ENCODE measurements around the gene AURKAIP1. TPM values are rescaled to one million over a fixed set of nuclear protein-coding genes. Genes with fewer than 3 reads are reported as not detected.

The AURKAIP1 gene
- polyA plus RNA-seq, 2 donors: 155 to 158 TPM

GRCh38 chr1:1349256-1350012, 25.6 kb downstream of the AURKAIP1 start, which contains the start of gene DVL1:
Gene DVL1 (minus strand): TSS chr1:1349418. CDS start chr1:1349065, 353 bp downstream.
- H3K4me1 ChIP-seq (ENCODE audit: control insufficient read depth in 2 of 2, insufficient read depth in 2 of 2, low read length in 1 of 2): peaks cover 29 to 44% of the 10 kb centered on the region in 2 donors
- peaks cover 0 to 1% of the 10 kb centered on the region in 2 donors for H3K36me3 ChIP-seq (ENCODE audit: control insufficient read depth in 2 of 2, insufficient read depth in 2 of 2, low read length in 1 of 2)
- 1% methylated on average over 86 to 121 of the region's 122 CpGs for WGBS, 2 donors

GRCh38 chr1:1348420-1349255, 26.4 kb downstream of the AURKAIP1 start:
- H3K27ac ChIP-seq (ENCODE audit: low read depth in 2 of 2, low read length in 1 of 2): peak overlapping the region; percentile 88 to 97
- H3K27me3 ChIP-seq (ENCODE audit: control insufficient read depth in 1 of 2, insufficient read depth in 2 of 2, low read length in 2 of 2): peaks cover 0 to 3% of the 10 kb centered on the region in 2 donors
- peak overlapping the region; percentile 85 to 96 for H3K4me3 ChIP-seq (ENCODE audit: low read depth in 1 of 2, low read length in 2 of 2)
- no peaks in the 10 kb centered on the region for H3K9me3 ChIP-seq (ENCODE audit: control insufficient read depth in 2 of 2, insufficient read depth in 1 of 2, low read depth in 1 of 2, low read length in 1 of 2)
- peaks cover 24 to 45% of the 10 kb centered on the region in 2 donors for H3K4me1 ChIP-seq (ENCODE audit: control insufficient read depth in 2 of 2, insufficient read depth in 2 of 2, low read length in 1 of 2)
- H3K36me3 ChIP-seq (ENCODE audit: control insufficient read depth in 2 of 2, insufficient read depth in 2 of 2, low read length in 1 of 2): peaks cover 0 to 6% of the 10 kb centered on the region in 2 donors
- 1% methylated on average over 81 to 109 of the region's 109 CpGs for WGBS, 2 donors

More at GRCh38 chr1:1349256-1350012, 25.6 kb downstream of the AURKAIP1 start, which contains the start of gene DVL1:
- peaks cover 0 to 3% of the 10 kb centered on the region in 2 donors for H3K27me3 ChIP-seq (ENCODE audit: control insufficient read depth in 1 of 2, insufficient read depth in 2 of 2, low read length in 2 of 2)
- peak within 1 kb of the TSS; percentile 88 to 97 for H3K27ac ChIP-seq (ENCODE audit: low read depth in 2 of 2, low read length in 1 of 2)
- peak within 1 kb of the TSS; percentile 85 to 96 for H3K4me3 ChIP-seq (ENCODE audit: low read depth in 1 of 2, low read length in 2 of 2)
- no peaks in the 10 kb centered on the region for H3K9me3 ChIP-seq (ENCODE audit: control insufficient read depth in 2 of 2, insufficient read depth in 1 of 2, low read depth in 1 of 2, low read length in 1 of 2)

GRCh38 chr1:1347663-1348419, 27.2 kb downstream of the AURKAIP1 start:
- Histone ChIP-seq H3K27ac (ENCODE audit: low read depth in 2 of 2, low read length in 1 of 2) (peak overlapping the region; percentile 88 to 97), H3K4me1 (ENCODE audit: control insufficient read depth in 2 of 2, insufficient read depth in 2 of 2, low read length in 1 of 2) (peaks cover 24 to 44% of the 10 kb centered on the region in 2 donors), H3K9me3 (ENCODE audit: control insufficient read depth in 2 of 2, insufficient read depth in 1 of 2, low read depth in 1 of 2, low read length in 1 of 2) (no peaks in the 10 kb centered on the region), H3K27me3 (ENCODE audit: control insufficient read depth in 1 of 2, insufficient read depth in 2 of 2, low read length in 2 of 2) (no peaks in the 10 kb centered on the region), H3K4me3 (ENCODE audit: low read depth in 1 of 2, low read length in 2 of 2) (peak overlapping the region; percentile 85 to 96), H3K36me3 (ENCODE audit: control insufficient read depth in 2 of 2, insufficient read depth in 2 of 2, low read length in 1 of 2) (peaks cover 0 to 6% of the 10 kb centered on the region in 2 donors)
- WGBS, 2 donors: 24 to 29% methylated on average over 26 of the region's 26 CpGs

- peak overlapping the region; percentile 88 to 97 for H3K27ac ChIP-seq (ENCODE audit: low read depth in 2 of 2, low read length in 1 of 2)
- H3K27me3 ChIP-seq (ENCODE audit: control insufficient read depth in 1 of 2, insufficient read depth in 2 of 2, low read length in 2 of 2): no peaks in the 10 kb centered on the region
- H3K36me3 ChIP-seq (ENCODE audit: control insufficient read depth in 2 of 2, insufficient read depth in 2 of 2, low read length in 1 of 2): peaks cover 0 to 8% of the 10 kb centered on the region in 2 donors
- H3K9me3 ChIP-seq (ENCODE audit: control insufficient read depth in 2 of 2, insufficient read depth in 1 of 2, low read depth in 1 of 2, low read length in 1 of 2): no peaks in the 10 kb centered on the region
- WGBS, 2 donors: 67 to 73% methylated on average over 10 of the region's 10 CpGs
- H3K4me1 ChIP-seq (ENCODE audit: control insufficient read depth in 2 of 2, insufficient read depth in 2 of 2, low read length in 1 of 2): peaks cover 24 to 44% of the 10 kb centered on the region in 2 donors
- peak overlapping the region; percentile 85 to 96 for H3K4me3 ChIP-seq (ENCODE audit: low read depth in 1 of 2, low read length in 2 of 2)
Measured at GRCh38 chr1:1347026-1347595, 27.9 kb downstream of the AURKAIP1 start.

- Histone ChIP-seq H3K4me3 (ENCODE audit: low read depth in 1 of 2, low read length in 2 of 2) (peak overlapping the region in 1 of 2 donors; percentile 96), H3K27ac (ENCODE audit: low read depth in 2 of 2, low read length in 1 of 2) (peak overlapping the region in 1 of 2 donors; percentile 97), H3K36me3 (ENCODE audit: control insufficient read depth in 2 of 2, insufficient read depth in 2 of 2, low read length in 1 of 2) (peaks cover 0 to 14% of the 10 kb centered on the region in 2 donors), H3K9me3 (ENCODE audit: control insufficient read depth in 2 of 2, insufficient read depth in 1 of 2, low read depth in 1 of 2, low read length in 1 of 2) (no peaks in the 10 kb centered on the region), H3K4me1 (ENCODE audit: control insufficient read depth in 2 of 2, insufficient read depth in 2 of 2, low read length in 1 of 2) (peaks cover 24 to 44% of the 10 kb centered on the region in 2 donors), H3K27me3 (ENCODE audit: control insufficient read depth in 1 of 2, insufficient read depth in 2 of 2, low read length in 2 of 2) (no peaks in the 10 kb centered on the region)
- WGBS, 2 donors: 86 to 89% methylated on average over 10 of the region's 10 CpGs
Measured at GRCh38 chr1:1346501-1346890, 28.5 kb downstream of the AURKAIP1 start.

- Histone ChIP-seq H3K4me3 (ENCODE audit: low read depth in 1 of 2, low read length in 2 of 2) (peak overlapping the region; percentile 8 to 96), H3K27ac (ENCODE audit: low read depth in 2 of 2, low read length in 1 of 2) (peak overlapping the region; percentile 92 to 94)
Measured at GRCh38 chr1:1345860-1346500, 29.0 kb downstream of the AURKAIP1 start.

GRCh38 chr1:1345384-1345783, 29.6 kb downstream of the AURKAIP1 start:
- H3K4me1 ChIP-seq (ENCODE audit: control insufficient read depth in 2 of 2, insufficient read depth in 2 of 2, low read length in 1 of 2): peaks cover 24 to 48% of the 10 kb centered on the region in 2 donors
- 56 to 60% methylated on average over 16 of the region's 16 CpGs for WGBS, 2 donors
- peak overlapping the region; percentile 92 to 94 for H3K27ac ChIP-seq (ENCODE audit: low read depth in 2 of 2, low read length in 1 of 2)
- no peaks in the 10 kb centered on the region for H3K27me3 ChIP-seq (ENCODE audit: control insufficient read depth in 1 of 2, insufficient read depth in 2 of 2, low read length in 2 of 2)
- H3K4me3 ChIP-seq (ENCODE audit: low read depth in 1 of 2, low read length in 2 of 2): peak overlapping the region; percentile 5 to 24
- peaks cover 0 to 25% of the 10 kb centered on the region in 2 donors for H3K36me3 ChIP-seq (ENCODE audit: control insufficient read depth in 2 of 2, insufficient read depth in 2 of 2, low read length in 1 of 2)
- H3K9me3 ChIP-seq (ENCODE audit: control insufficient read depth in 2 of 2, insufficient read depth in 1 of 2, low read depth in 1 of 2, low read length in 1 of 2): no peaks in the 10 kb centered on the region

More at GRCh38 chr1:1345860-1346500, 29.0 kb downstream of the AURKAIP1 start:
- H3K4me1 ChIP-seq (ENCODE audit: control insufficient read depth in 2 of 2, insufficient read depth in 2 of 2, low read length in 1 of 2): peaks cover 24 to 44% of the 10 kb centered on the region in 2 donors
- no peaks in the 10 kb centered on the region for H3K27me3 ChIP-seq (ENCODE audit: control insufficient read depth in 1 of 2, insufficient read depth in 2 of 2, low read length in 2 of 2)
- WGBS, 2 donors: 61% methylated on average over 11 to 12 of the region's 12 CpGs
- H3K9me3 ChIP-seq (ENCODE audit: control insufficient read depth in 2 of 2, insufficient read depth in 1 of 2, low read depth in 1 of 2, low read length in 1 of 2): no peaks in the 10 kb centered on the region
- H3K36me3 ChIP-seq (ENCODE audit: control insufficient read depth in 2 of 2, insufficient read depth in 2 of 2, low read length in 1 of 2): peaks cover 0 to 19% of the 10 kb centered on the region in 2 donors

- Histone ChIP-seq H3K9me3 (ENCODE audit: control insufficient read depth in 2 of 2, insufficient read depth in 1 of 2, low read depth in 1 of 2, low read length in 1 of 2) (no peaks in the 10 kb centered on the region), H3K4me3 (ENCODE audit: low read depth in 1 of 2, low read length in 2 of 2) (peak overlapping the region; percentile 5 to 37), H3K4me1 (ENCODE audit: control insufficient read depth in 2 of 2, insufficient read depth in 2 of 2, low read length in 1 of 2) (peaks cover 24 to 48% of the 10 kb centered on the region in 2 donors), H3K27ac (ENCODE audit: low read depth in 2 of 2, low read length in 1 of 2) (peak overlapping the region; percentile 93 to 94), H3K27me3 (ENCODE audit: control insufficient read depth in 1 of 2, insufficient read depth in 2 of 2, low read length in 2 of 2) (no peaks in the 10 kb centered on the region), H3K36me3 (ENCODE audit: control insufficient read depth in 2 of 2, insufficient read depth in 2 of 2, low read length in 1 of 2) (peaks cover 0 to 31% of the 10 kb centered on the region in 2 donors)
- 52 to 61% methylated on average over 13 to 15 of the region's 15 CpGs for WGBS, 2 donors
Measured at GRCh38 chr1:1344655-1345361, 30.2 kb downstream of the AURKAIP1 start.

Data from esophagus (tissue), 2 donors.